ENCODE results near the gene MS4A4A.

DNA sequence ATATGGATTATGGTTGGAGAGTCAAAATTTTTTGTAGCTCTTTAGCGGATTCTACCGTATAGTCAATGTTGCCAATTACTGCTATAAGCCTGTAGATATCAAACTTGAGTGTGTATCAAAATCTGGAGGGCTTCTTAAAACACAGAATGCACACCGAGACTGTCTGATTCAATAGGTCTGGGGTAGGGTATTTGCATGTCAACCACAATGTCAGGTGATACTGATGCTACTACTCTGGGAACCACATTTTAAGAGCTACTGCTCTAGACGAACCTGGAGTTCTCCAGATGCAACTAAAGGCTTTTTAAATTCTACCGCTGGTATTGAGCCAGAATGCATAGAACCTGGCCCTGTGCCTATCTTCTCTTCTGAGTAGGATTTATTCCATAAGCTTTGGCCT is 15.8 kb upstream of the MS4A4A start:
- TF ChIP-seq CTCF (IDR thresholded peaks at IDR 0.05) (no peak), POLR2A (IDR thresholded peaks at IDR 0.05) (no peak)

Data from testis (tissue), 2 donors.